ENCODE data around the gene PDZD4.
A peak's percentile ranks its signal among the peaks of the same experiment; 100 is the strongest.

The PDZD4 gene

GRCh38 chrX:153800177-153800722 lies 30.1 kb downstream of the PDZD4 start:
- Histone ChIP-seq H3K9ac (ENCODE audit: low read depth, low read length) (no peak overlapping the region), H3K4me1 (ENCODE audit: control insufficient read depth, insufficient read depth, low read length) (no peaks in the 10 kb centered on the region), H3K9me3 (ENCODE audit: control insufficient read depth, insufficient read depth, low read length) (no peaks in the 10 kb centered on the region), H3K27me3 (ENCODE audit: control insufficient read depth, insufficient read depth, low read length) (no peaks in the 10 kb centered on the region), H3K36me3 (ENCODE audit: control insufficient read depth, insufficient read depth, low read length) (peaks cover 38% of the 10 kb centered on the region), H3K4me3 (ENCODE audit: low read depth, low read length) (no peak overlapping the region)

GRCh38 chrX:153799326-153799725 lies 31.0 kb downstream of the PDZD4 start:
- H3K9me3 ChIP-seq (ENCODE audit: control insufficient read depth, insufficient read depth, low read length): no peaks in the 10 kb centered on the region
- H3K4me1 ChIP-seq (ENCODE audit: control insufficient read depth, insufficient read depth, low read length): no peaks in the 10 kb centered on the region
- H3K36me3 ChIP-seq (ENCODE audit: control insufficient read depth, insufficient read depth, low read length): peaks cover 38% of the 10 kb centered on the region
- no peak overlapping the region for H3K4me3 ChIP-seq (ENCODE audit: low read depth, low read length)
- no peak overlapping the region for H3K9ac ChIP-seq (ENCODE audit: low read depth, low read length)
- no peaks in the 10 kb centered on the region for H3K27me3 ChIP-seq (ENCODE audit: control insufficient read depth, insufficient read depth, low read length)

DNA sequence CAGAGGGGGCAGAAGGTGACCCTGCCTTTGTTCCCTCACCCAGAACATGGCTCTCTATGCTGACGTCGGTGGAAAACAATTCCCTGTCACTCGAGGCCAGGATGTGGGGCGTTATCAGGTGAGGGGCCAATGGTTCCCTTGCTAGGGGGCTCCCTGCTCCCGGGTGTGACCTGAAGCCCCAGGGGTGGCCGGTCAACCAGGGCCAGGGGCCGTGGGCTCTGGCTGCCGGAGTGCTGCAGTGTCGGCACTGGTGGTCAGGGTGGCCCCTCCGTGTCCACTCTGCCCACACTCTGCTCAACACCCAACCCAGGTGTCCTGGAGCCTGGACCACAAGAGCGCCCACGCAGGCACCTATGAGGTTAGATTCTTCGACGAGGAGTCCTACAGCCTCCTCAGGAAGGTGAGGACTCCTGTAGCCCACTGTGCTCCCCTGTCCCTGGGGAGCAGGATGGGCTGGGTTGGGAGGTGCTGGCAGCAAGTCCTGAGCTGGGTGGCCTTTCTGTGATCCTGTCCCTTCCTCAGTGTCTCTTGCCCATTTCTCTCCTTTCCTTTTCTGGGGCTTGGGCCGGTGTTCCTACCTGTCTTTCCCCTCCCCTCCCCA lies 32.8 kb downstream of the PDZD4 start:
- no peaks in the 10 kb centered on the region for H3K27me3 ChIP-seq (ENCODE audit: control insufficient read depth, insufficient read depth, low read length)
- H3K4me3 ChIP-seq (ENCODE audit: low read depth, low read length): no peak overlapping the region
- H3K9me3 ChIP-seq (ENCODE audit: control insufficient read depth, insufficient read depth, low read length): peaks cover 3% of the 10 kb centered on the region
- peaks cover 25% of the 10 kb centered on the region for H3K36me3 ChIP-seq (ENCODE audit: control insufficient read depth, insufficient read depth, low read length)
- no peaks in the 10 kb centered on the region for H3K4me1 ChIP-seq (ENCODE audit: control insufficient read depth, insufficient read depth, low read length)
- H3K9ac ChIP-seq (ENCODE audit: low read depth, low read length): no peak overlapping the region

DNA sequence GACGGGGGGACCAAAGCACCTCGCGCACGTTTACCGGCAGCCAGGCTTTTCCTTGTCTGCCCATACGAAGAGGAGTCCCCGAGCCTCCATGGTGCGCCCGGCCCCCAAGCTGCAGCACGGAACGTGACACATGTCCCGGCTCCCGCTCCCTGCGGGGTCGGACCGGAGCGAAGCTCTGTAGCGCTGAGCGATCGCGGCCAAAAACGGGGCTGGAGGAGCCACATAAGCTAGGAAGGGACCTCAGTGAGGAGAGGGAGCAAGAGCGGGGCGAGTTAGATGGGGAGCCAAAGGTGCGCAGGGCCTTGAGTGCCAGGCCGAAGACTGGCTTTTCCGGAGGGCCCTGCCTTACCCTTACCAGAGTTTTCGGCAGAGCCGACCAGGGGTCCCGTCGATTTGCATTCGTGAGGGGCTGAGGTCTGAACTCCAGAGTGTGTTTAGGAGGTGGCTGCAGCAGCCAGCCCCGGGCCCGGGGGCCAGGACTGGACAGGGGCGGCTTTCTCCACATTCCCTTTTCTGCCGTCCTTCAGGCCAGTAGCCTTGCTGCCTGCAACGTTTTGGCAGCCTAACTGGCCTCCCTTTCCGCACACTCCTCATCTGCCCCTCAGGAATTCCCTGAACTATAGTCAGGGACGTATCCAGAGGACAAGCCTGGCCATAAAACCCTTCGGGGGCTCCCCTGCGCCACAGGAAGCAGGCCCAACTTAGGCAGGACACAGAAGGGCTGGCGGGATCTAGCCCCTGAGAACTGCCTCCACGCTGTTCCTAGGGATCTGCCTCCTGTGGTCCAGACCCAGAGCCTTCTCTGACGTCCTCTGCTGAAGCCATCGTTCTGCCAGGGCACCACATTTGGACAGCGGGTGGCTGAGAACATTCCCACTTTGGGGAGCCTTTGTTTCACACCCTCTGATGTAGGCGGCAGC lies 35.2 kb downstream of the PDZD4 start:
- peaks cover 6% of the 10 kb centered on the region for H3K9me3 ChIP-seq (ENCODE audit: control insufficient read depth, insufficient read depth, low read length)
- H3K4me3 ChIP-seq (ENCODE audit: low read depth, low read length): peak overlapping the region; percentile 70
- peaks cover 28% of the 10 kb centered on the region for H3K36me3 ChIP-seq (ENCODE audit: control insufficient read depth, insufficient read depth, low read length)
- peak overlapping the region; percentile 60 for H3K9ac ChIP-seq (ENCODE audit: low read depth, low read length)
- H3K4me1 ChIP-seq (ENCODE audit: control insufficient read depth, insufficient read depth, low read length): no peaks in the 10 kb centered on the region
- no peaks in the 10 kb centered on the region for H3K27me3 ChIP-seq (ENCODE audit: control insufficient read depth, insufficient read depth, low read length)

DNA sequence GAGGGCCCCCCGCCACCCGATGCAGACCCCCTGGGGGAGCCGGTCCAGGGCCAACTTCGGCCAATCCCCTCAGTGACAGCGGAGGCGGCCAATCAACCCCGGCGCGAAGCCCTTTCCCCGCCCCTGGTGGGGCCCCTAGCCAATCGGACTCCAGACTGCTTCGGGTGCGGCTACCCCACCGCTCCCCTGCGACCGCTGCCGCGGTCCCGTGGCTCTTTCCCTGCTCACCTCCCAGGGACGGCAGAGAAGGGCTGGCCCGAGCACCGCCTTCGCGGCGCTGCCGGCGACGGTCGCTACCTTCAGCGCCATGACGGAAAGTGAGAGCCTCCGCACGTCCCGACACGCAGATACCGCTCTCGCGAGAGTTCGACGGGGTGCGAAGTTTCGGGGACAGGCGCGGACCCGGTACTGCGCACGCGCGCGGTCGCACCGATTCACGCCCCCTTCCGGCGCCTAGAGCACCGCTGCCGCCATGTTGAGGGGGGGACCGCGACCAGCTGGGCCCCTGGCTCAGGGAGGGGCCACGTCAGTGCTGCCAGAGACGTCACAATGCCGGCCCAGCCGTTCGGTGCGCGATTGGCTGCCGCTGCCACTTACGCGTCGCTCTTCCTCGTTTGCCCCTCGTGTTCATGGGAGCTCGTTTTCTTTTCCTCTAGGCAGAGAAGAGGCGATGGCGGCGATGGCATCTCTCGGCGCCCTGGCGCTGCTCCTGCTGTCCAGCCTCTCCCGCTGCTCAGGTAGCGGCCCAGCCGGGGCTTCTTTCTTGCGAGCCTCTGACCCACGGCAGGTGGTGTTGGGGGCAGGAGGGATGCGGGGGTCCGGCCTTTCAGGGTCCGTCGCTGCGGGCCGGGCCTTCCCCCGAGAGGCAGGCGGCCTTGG lies 36.1 kb downstream of the PDZD4 start, which contains the start of the genes IDH3G and SSR4:
IDH3G (minus strand) TSS at position 358 of the 879 bp plus-strand sequence; CDS start at position 309, 49 bp downstream.
SSR4 (plus strand) TSS at position 651 of the 879 bp plus-strand sequence; CDS start at position 671, 20 bp downstream.
- H3K4me3 ChIP-seq (ENCODE audit: low read depth, low read length): peak within 1 kb of the TSS; percentile 71
- no peaks in the 10 kb centered on the region for H3K27me3 ChIP-seq (ENCODE audit: control insufficient read depth, insufficient read depth, low read length)
- peak within 1 kb of the TSS; percentile 87 for H3K9ac ChIP-seq (ENCODE audit: low read depth, low read length)
- no peaks in the 10 kb centered on the region for H3K4me1 ChIP-seq (ENCODE audit: control insufficient read depth, insufficient read depth, low read length)
- H3K9me3 ChIP-seq (ENCODE audit: control insufficient read depth, insufficient read depth, low read length): peaks cover 6% of the 10 kb centered on the region
- H3K36me3 ChIP-seq (ENCODE audit: control insufficient read depth, insufficient read depth, low read length): peaks cover 34% of the 10 kb centered on the region

DNA sequence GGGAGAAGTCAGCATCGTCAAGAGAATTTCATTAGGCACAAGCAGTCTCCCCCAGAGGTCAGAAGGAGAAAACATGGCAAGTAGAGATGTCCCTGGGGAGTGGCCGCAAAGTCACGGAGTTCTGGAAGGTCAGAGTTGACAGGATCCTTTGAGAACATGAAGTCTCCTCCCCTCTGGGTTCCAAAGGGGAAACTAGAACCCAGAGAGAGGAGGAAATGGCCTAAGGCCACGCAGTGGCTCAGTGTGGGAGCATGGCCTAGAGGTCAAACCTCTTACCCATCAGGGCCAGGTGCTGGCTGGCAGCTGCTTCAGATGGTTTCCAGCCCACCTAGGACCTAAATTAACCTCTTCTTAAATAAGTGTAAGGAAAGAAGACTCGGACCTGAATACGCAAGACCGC lies 37.1 kb downstream of the PDZD4 start:
- Histone ChIP-seq H3K4me3 (ENCODE audit: low read depth, low read length) (peak overlapping the region; percentile 71), H3K9me3 (ENCODE audit: control insufficient read depth, insufficient read depth, low read length) (peaks cover 6% of the 10 kb centered on the region), H3K9ac (ENCODE audit: low read depth, low read length) (peak overlapping the region; percentile 54), H3K36me3 (ENCODE audit: control insufficient read depth, insufficient read depth, low read length) (peaks cover 34% of the 10 kb centered on the region), H3K27me3 (ENCODE audit: control insufficient read depth, insufficient read depth, low read length) (no peaks in the 10 kb centered on the region), H3K4me1 (ENCODE audit: control insufficient read depth, insufficient read depth, low read length) (no peaks in the 10 kb centered on the region)

DNA sequence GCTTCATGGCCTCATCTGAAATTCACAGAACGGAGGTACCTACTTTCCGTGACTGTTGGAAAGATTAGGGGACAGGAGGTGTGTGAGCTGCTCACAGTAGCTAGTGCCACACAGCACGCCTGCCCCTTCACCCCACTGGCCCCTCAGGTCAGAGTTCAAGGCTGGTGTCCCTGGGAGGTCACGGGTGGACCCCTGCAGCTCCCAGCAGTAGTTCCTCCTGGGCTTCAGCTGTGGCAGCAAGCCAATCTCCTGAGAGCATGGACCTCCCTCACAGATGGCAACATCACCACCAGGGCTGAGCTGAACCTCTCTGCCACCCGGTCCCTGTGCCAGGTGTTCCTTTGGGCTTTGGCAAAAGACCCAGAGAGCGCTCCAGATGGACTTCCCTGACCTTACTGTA lies 38.0 kb downstream of the PDZD4 start:
- no peak overlapping the region for H3K4me3 ChIP-seq (ENCODE audit: low read depth, low read length)
- peak overlapping the region; percentile 5 for H3K9ac ChIP-seq (ENCODE audit: low read depth, low read length)
- no peaks in the 10 kb centered on the region for H3K27me3 ChIP-seq (ENCODE audit: control insufficient read depth, insufficient read depth, low read length)

GRCh38 chrX:153791104-153791852 lies 39.1 kb downstream of the PDZD4 start:
- Histone ChIP-seq H3K9me3 (ENCODE audit: control insufficient read depth, insufficient read depth, low read length) (peaks cover 10% of the 10 kb centered on the region), H3K9ac (ENCODE audit: low read depth, low read length) (no peak overlapping the region), H3K27me3 (ENCODE audit: control insufficient read depth, insufficient read depth, low read length) (no peaks in the 10 kb centered on the region), H3K4me1 (ENCODE audit: control insufficient read depth, insufficient read depth, low read length) (no peaks in the 10 kb centered on the region), H3K36me3 (ENCODE audit: control insufficient read depth, insufficient read depth, low read length) (peaks cover 19% of the 10 kb centered on the region), H3K4me3 (ENCODE audit: low read depth, low read length) (no peak overlapping the region)

More for the DNA sequence above, 38.0 kb downstream of the PDZD4 start:
- Histone ChIP-seq H3K36me3 (ENCODE audit: control insufficient read depth, insufficient read depth, low read length) (peaks cover 27% of the 10 kb centered on the region), H3K4me1 (ENCODE audit: control insufficient read depth, insufficient read depth, low read length) (no peaks in the 10 kb centered on the region), H3K9me3 (ENCODE audit: control insufficient read depth, insufficient read depth, low read length) (peaks cover 7% of the 10 kb centered on the region)

- peaks cover 10% of the 10 kb centered on the region for H3K9me3 ChIP-seq (ENCODE audit: control insufficient read depth, insufficient read depth, low read length)
- H3K9ac ChIP-seq (ENCODE audit: low read depth, low read length): no peak overlapping the region
- no peak overlapping the region for H3K4me3 ChIP-seq (ENCODE audit: low read depth, low read length)
- H3K27me3 ChIP-seq (ENCODE audit: control insufficient read depth, insufficient read depth, low read length): no peaks in the 10 kb centered on the region
- H3K4me1 ChIP-seq (ENCODE audit: control insufficient read depth, insufficient read depth, low read length): no peaks in the 10 kb centered on the region
- H3K36me3 ChIP-seq (ENCODE audit: control insufficient read depth, insufficient read depth, low read length): peaks cover 22% of the 10 kb centered on the region
Observed at GRCh38 chrX:153789654-153790053, 40.7 kb downstream of the PDZD4 start.

GRCh38 chrX:153786669-153787068 lies 43.7 kb downstream of the PDZD4 start:
- no peaks in the 10 kb centered on the region for H3K27me3 ChIP-seq (ENCODE audit: control insufficient read depth, insufficient read depth, low read length)
- H3K36me3 ChIP-seq (ENCODE audit: control insufficient read depth, insufficient read depth, low read length): peaks cover 26% of the 10 kb centered on the region
- H3K4me3 ChIP-seq (ENCODE audit: low read depth, low read length): no peak overlapping the region
- no peak overlapping the region for H3K9ac ChIP-seq (ENCODE audit: low read depth, low read length)
- peaks cover 5% of the 10 kb centered on the region for H3K9me3 ChIP-seq (ENCODE audit: control insufficient read depth, insufficient read depth, low read length)
- no peaks in the 10 kb centered on the region for H3K4me1 ChIP-seq (ENCODE audit: control insufficient read depth, insufficient read depth, low read length)
